OCI-LY3 (cell line): ENCODE data around the gene PLEKHH2.

ENCODE experiments used
- H2AFZ ChIP-seq: fragments of 200-600, 300-600 bp; shearing (Covaris generic); 2 replicates; pipeline ENCODE4 v1.6.0; 2014; ENCODE audit warnings: antibody characterized with exemption, low read depth, low read length
- H3K27ac ChIP-seq: fragments of 200-600, 300-600 bp; sonication (generic); 2 replicates; pipeline ENCODE4 v1.5.1; 2014; ENCODE audit warnings: mild to moderate bottlenecking, low read length, moderate library complexity, mixed read lengths
- H3K27me3 ChIP-seq: fragments of 200-600, 300-600 bp; sonication (generic); 2 replicates; pipeline ENCODE4 v1.6.1; 2014; ENCODE audit warnings: low read depth, low read length, mixed read lengths
- H3K36me3 ChIP-seq: fragments of 200-600, 300-600 bp; sonication (generic); replicated peaks from 2 replicates; pipeline ENCODE3; 2014; ENCODE audit warnings: low read depth, low read length, mixed read lengths
- H3K4me1 ChIP-seq: fragments of 300-600, 200-600 bp; sonication (generic); 2 replicates; pipeline ENCODE4 v1.6.1; 2014; ENCODE audit warnings: low read length, mixed read lengths
- H3K4me2 ChIP-seq: fragments of 200-600, 300-600 bp; sonication (generic); 2 replicates; pipeline ENCODE4 v1.6.1; 2014; ENCODE audit warnings: low read length, mixed read lengths
- H3K4me3 ChIP-seq: fragments of 300-600, 200-600 bp; sonication (generic); 2 replicates; pipeline ENCODE4 v1.5.1; 2014; ENCODE audit warnings: antibody characterized with exemption, mild to moderate bottlenecking, low read length, moderate library complexity
- H3K79me2 ChIP-seq: fragments of 300-600, 200-600 bp; shearing (Covaris generic); 2 replicates; pipeline ENCODE4 v1.6.1; 2014; ENCODE audit warnings: mild to moderate bottlenecking, low read length, mixed read lengths
- H3K9ac ChIP-seq: fragments of 300-600, 200-600 bp; shearing (Covaris generic); 2 replicates; pipeline ENCODE4 v1.6.0; 2014; ENCODE audit warnings: mild to moderate bottlenecking, low read length, moderate library complexity
- H3K9me3 ChIP-seq: fragments of 200-600, 300-600 bp; shearing (Covaris generic); 2 replicates; pipeline ENCODE4 v1.6.1; 2014; ENCODE audit warnings: low read length, mixed read lengths; ENCODE audit not compliant: insufficient read depth
- H4K20me1 ChIP-seq: fragments of 200-600, 300-600 bp; sonication (generic); 2 replicates; pipeline ENCODE4 v1.6.1; 2016; ENCODE audit warnings: low read length, mixed read lengths; ENCODE audit not compliant: insufficient read depth
- EZH2phosphoT487 ChIP-seq: fragments of 200-600 bp; shearing (Covaris generic); IDR thresholded peaks from 2 replicates; pipeline ENCODE4 v1.6.1; 2018; ENCODE audit warnings: antibody characterized with exemption, mixed run types, low read depth
- TF ChIP-seq, protein P1 (sequence below): fragments of 200-600, 300-600 bp; sonication (generic); IDR thresholded peaks from 2 replicates; pipeline ENCODE4 v1.5.1; 2014; ENCODE audit warnings: antibody characterized with exemption, low read length, low read depth

PLEKHH2 gene

DNA sequence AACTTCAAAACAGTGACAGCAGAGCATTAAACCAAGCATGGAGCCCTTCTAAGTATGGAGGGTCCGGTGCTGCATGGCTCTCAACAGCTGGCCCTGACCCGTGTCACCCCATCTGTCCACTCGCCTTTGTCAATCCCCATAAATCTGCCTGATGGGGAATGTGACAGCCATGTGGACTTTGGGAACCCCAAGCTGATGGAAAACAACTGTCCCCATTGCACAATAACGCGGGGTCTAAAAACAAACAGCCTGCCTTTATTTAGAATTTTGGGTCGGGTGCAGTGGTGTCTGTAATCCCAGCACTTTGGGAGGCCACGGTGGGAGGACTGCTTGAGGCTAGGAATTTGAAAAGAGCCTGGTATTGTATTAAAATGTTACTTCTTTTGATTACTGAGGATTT is 24.1 kb upstream of the PLEKHH2 start:
- TF ChIP-seq EZH2phosphoT487 = no peak
- TF ChIP-seq, protein P1, sequence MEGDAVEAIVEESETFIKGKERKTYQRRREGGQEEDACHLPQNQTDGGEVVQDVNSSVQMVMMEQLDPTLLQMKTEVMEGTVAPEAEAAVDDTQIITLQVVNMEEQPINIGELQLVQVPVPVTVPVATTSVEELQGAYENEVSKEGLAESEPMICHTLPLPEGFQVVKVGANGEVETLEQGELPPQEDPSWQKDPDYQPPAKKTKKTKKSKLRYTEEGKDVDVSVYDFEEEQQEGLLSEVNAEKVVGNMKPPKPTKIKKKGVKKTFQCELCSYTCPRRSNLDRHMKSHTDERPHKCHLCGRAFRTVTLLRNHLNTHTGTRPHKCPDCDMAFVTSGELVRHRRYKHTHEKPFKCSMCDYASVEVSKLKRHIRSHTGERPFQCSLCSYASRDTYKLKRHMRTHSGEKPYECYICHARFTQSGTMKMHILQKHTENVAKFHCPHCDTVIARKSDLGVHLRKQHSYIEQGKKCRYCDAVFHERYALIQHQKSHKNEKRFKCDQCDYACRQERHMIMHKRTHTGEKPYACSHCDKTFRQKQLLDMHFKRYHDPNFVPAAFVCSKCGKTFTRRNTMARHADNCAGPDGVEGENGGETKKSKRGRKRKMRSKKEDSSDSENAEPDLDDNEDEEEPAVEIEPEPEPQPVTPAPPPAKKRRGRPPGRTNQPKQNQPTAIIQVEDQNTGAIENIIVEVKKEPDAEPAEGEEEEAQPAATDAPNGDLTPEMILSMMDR = no peak
- no peaks in the 10 kb centered on the region for H3K4me1 ChIP-seq
- H3K9me3 ChIP-seq = no peaks in the 10 kb centered on the region
- peak overlapping the region; percentile 49; the same call in 1 of the 2 replicates for H2AFZ ChIP-seq
- peaks cover under 1% of the 10 kb centered on the region; the same call in 1 of the 2 replicates for H3K27me3 ChIP-seq
- H3K79me2 ChIP-seq = no peaks in the 10 kb centered on the region
- no peak overlapping the region for H3K27ac ChIP-seq
- H3K4me3 ChIP-seq = no peak overlapping the region
- no peaks in the 10 kb centered on the region for H4K20me1 ChIP-seq
- H3K36me3 ChIP-seq = no peaks in the 10 kb centered on the region
- H3K4me2 ChIP-seq = peak overlapping the region; percentile 31
- H3K9ac ChIP-seq = no peak overlapping the region

- H3K4me3 ChIP-seq = no peak overlapping the region
- H3K79me2 ChIP-seq = no peaks in the 10 kb centered on the region
- no peaks in the 10 kb centered on the region for H3K9me3 ChIP-seq
- no peak overlapping the region for H3K27ac ChIP-seq
- peaks cover 7% of the 10 kb centered on the region for H3K27me3 ChIP-seq
- no peak overlapping the region for H2AFZ ChIP-seq
- H4K20me1 ChIP-seq = no peaks in the 10 kb centered on the region
- TF ChIP-seq, protein P1 = no peak
- TF ChIP-seq EZH2phosphoT487 = no peak
- H3K4me2 ChIP-seq = no peak overlapping the region
- H3K4me1 ChIP-seq = no peaks in the 10 kb centered on the region
- H3K9ac ChIP-seq = no peak overlapping the region
- H3K36me3 ChIP-seq = no peaks in the 10 kb centered on the region
These were observed 19.9 kb upstream of the PLEKHH2 start for GRCh38 chr2:43616967-43617680.

DNA sequence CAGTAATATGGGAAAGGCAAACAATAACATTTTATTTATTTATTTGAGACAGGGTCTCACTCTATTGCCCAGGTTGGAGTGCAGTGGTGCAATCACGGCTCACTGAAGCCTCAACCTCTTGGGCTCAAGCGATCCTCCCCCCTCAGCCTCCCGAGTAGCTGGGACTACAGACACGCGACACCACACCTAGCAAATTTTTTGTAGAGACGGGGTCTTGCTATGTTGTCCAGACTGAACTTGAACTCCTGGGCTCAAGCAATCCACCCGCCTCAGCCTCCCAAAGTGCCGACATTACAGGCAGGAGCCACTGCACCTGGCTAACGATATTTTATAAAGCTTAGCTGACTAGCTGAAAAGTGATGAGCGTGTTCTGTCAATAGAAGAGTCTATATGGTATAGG is 17.5 kb upstream of the PLEKHH2 start:
- no peaks in the 10 kb centered on the region for H4K20me1 ChIP-seq
- no peaks in the 10 kb centered on the region for H3K4me1 ChIP-seq
- no peak overlapping the region for H2AFZ ChIP-seq
- H3K9ac ChIP-seq = no peak overlapping the region
- H3K27ac ChIP-seq = no peak overlapping the region
- no peaks in the 10 kb centered on the region for H3K9me3 ChIP-seq
- H3K27me3 ChIP-seq = peaks cover 23% of the 10 kb centered on the region
- no peak for TF ChIP-seq EZH2phosphoT487
- TF ChIP-seq, protein P1 = no peak
- no peaks in the 10 kb centered on the region for H3K36me3 ChIP-seq
- H3K79me2 ChIP-seq = no peaks in the 10 kb centered on the region
- H3K4me2 ChIP-seq = no peak overlapping the region
- H3K4me3 ChIP-seq = no peak overlapping the region

DNA sequence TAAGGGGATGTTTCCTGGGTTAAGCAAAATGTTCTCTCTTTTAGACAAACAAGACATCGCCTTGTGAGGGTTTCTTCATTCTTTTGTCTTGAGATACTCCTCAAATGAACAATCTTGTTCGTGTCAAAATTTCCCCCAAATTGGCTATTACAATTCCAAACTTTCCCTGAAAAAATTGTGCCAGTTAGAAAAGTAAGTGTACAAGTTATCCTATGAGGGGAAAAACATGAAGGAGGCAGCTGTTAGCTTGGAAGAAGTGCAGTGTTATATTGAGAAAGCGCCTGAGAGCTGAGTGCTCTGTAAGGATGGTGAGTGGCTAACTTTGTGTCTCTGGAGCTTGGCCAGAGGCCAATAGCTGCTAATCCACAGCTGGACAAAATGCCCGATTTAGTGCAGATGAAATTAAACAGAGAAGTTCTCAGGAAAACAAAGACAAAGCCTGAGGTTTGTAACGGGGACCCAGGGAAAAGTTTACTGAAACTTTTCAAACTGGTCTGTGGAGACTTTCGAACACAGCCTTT is 14.1 kb upstream of the PLEKHH2 start:
- peaks cover 22% of the 10 kb centered on the region for H3K27me3 ChIP-seq
- H3K9me3 ChIP-seq = no peaks in the 10 kb centered on the region
- H3K36me3 ChIP-seq = no peaks in the 10 kb centered on the region
- H3K27ac ChIP-seq = no peak overlapping the region
- H2AFZ ChIP-seq = no peak overlapping the region
- no peak overlapping the region for H3K9ac ChIP-seq
- no peaks in the 10 kb centered on the region for H3K79me2 ChIP-seq
- no peak for TF ChIP-seq EZH2phosphoT487
- TF ChIP-seq, protein P1 = no peak
- no peak overlapping the region for H3K4me3 ChIP-seq
- H4K20me1 ChIP-seq = no peaks in the 10 kb centered on the region
- H3K4me2 ChIP-seq = no peak overlapping the region
- H3K4me1 ChIP-seq = no peaks in the 10 kb centered on the region
